NCI-H2081 (cell line): ENCODE data around the gene KCNN4.
"Not testable (repeated sequence)": the region's sequence is repeated elsewhere in the genome, so short reads cannot be mapped to it uniquely, and the experiment has no call there.

Experiments
- DNase-seq, 2 experiments: peaks; one replicate each; lab custom pipeline; 2025; lab: John Stamatoyannopoulos, UW

Gene KCNN4

DNA sequence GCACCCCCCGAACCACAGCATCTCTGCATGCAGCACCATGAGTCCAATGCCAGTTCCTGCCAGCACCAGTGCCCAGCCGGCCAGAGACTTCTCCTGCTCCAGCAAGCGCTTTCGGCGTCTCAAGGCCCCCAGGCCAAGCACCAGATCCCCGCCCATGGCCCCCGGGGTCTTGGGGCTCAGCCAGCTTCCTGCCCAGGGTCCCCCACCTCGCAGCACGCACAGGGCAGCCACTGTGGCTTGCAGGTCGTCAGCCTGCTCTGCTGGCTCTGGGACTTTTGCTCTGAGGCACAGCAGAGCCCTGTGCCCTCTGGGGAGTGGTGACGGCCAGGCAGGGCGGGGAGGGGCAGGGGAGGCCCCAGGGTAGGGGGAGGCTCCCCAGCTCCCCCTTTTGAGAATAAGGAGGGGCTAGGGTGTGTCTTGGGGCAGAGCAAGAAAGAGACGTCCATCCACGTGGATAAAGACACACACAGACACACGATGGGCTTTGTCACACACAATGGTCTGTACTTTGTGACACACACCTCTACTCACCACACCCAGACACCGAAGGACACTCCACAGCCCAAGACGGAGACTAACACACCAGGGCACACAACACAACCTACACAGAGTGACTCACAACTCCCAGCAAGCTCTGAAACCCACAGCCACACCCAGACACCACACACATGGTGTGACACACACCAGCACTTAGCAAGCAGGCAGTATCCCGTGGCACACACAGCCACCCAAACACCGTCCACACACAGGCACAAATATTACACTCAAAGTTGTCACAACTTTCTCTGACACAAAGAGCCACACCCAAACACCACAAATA lies at the start of gene KCNN4:
Gene KCNN4 (minus strand): TSS at position 268 of the 820 bp plus-strand sequence. CDS start 112 bp downstream, at position 156.
- no peak for DNase-seq

DNA sequence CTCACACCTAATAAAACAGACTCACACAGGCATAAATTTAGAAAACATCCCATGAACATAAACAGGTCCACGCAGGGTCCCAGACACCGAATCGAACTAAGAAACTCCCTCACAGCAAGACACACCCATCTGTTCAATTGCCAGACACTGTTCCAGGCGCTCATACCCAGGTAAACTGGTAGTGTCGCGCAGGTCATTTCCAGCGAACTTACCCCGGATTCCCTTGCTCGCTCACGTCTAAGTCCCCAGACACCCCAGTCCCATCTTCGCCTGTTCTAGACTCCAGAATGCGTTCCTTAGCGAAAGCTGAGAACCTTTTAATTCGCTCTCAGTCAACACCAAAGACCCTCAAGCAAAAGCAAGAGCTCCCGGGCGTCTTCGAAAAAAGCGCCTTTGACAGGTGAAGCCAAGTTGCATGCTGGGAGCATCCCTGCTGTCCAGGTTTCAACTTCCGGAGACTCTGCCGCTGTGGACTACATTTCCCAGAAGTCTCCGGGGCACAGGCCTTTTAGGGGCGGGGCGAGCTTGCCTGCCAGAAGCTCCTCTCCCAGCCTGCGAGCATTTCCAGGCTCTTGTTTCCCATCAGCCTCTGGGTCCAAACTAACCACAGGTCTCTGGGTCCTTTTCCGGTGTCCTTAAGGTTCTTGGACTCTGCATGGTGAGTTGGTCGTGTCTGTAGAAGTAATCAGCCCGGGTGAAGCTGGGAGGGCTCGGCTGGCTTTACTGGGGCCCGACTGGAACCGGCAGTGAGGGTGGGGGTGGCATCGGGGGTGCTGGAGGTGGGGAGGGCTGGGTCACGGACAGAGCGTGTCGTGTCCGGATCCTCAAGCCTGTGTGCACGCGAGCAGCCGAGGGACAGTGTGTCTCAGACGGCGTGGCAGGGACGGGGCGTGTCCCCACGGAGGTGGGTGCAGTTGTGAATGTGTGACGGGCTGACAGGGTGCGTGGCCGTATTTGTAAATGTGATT lies 46.3 kb upstream of the KCNN4 start, which contains the start of gene ZNF283:
Gene ZNF283 (plus strand): TSS at position 535 of the 968 bp plus-strand sequence. CDS start 6,184 bp downstream, outside the sequence.
- peak; percentile 86 to 93 for DNase-seq

DNA sequence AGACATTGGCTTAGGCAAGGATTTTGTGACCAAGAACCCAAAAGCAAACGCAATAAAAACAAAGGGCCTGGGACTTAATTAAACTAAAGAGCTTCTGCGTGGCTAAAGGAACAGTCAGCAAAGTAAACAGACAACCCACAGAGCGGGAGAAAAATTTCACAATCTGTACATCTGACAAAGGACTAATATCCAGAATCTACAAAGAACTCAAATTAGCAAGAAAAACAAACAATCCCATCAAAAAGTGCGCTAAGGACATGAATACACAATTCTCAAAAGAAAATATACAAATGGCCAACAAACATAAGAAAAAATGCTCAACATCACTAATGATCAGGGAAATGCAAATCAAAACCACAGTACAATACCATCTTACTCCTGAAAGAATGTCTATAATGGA lies 43.8 kb upstream of the KCNN4 start:
- not testable (repeated sequence) for DNase-seq

DNA sequence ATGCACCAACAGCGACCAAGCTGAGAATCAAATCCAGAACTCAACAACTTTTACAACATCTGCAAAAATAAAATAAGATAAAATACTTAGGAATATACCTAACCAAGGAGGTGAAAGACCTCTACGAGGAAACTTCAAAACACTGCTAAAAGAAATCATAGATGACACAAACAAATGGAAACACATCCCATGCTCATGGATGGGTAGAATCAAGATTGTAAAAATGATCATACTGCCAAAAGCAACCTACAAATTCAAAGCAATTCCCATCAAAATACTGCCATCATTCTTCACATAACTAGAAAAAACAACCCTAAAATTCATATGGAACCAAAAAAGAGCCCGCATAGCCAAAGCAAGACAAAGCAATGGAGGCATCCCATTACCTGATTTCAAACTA lies 43.1 kb upstream of the KCNN4 start:
- not testable (repeated sequence) for DNase-seq

DNA sequence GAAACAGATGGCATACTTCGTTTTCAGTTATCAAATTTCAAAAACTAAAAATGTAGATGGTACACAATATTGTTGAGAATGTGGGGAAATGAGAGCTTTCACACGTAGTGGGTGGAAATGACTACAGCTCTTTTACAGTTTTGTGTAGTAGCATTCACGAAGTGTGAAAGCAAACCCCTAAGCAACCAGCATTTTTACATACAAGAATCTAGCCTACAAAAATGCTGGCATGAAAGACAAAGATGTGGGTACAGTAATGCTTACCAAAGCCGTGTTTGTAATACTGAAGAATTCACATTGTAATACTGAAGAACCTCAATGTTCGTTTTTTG lies 40.1 kb upstream of the KCNN4 start:
- no peak for DNase-seq

DNA sequence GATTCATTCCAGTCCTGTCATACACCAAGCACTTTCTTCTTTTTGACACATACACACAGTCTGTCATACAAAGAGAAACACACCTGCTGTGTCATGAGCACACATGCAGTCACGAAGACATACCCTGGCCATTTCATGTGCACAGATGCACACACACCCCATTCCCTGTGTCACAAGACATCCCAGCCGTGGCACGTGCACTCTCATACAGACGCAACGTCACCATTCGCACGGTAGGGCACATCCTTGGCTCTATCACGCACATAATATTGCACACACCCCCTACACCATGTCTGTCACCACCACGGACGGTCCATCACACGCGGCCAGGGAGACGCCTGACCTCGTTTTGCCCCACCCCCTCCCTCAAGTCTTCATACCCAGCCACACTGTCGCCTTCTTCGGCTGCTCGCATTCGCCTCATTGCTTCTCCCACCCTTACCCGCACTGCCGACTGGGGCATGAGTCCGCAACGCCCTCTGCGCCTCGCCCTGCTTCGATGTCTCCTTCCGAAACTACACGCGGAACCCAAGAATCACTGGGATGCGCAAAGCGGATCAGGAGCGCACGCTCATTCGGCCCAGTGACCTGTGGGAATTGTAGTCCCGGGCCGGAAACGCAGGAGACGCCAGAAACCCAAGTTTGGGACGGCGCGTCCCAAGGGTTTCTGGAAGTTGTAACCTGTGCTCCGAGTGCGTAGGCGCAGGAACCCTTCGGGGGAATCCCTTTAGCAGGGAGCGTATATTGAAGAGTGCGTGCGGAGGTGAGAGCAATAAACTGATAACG lies 39.5 kb upstream of the KCNN4 start:
- DNase-seq: no peak

DNA sequence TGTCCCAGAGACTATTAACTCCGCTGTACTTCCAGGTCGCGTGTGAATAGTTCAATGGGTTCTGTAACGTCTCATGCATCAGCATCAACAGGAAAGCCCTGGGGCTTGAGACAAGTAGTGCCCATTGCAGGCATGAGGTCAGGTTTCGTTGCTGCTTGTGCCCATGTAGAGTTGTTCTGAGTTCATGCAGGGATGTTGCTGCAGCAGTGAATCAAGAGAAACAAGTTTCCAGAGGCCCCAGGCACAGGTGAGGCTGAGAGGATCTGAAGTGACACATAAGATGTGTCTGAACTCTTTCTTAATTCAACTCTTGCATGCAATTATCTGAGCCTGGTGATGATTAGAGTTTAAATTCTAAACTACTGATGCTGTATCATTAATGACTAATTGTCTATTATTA lies 37.7 kb upstream of the KCNN4 start:
- no peak for DNase-seq

DNA sequence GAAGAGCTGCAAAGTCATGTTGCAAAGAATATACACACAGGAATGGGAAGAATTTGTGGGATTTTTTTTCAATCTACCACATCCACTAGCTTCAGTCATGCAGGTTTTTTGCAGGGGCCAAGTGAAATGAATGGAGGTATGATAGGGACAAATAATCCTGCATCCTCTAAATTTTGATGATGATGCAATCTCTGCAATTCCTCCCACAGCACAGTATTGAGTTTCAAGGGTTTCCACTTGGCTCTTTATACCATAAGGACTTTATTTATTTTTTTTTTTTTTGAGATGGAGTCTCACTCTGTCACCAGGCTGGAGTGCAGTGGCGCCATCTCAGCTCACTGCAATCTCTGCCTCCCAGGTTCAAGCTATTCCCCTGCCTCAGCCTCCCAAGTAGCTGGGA lies 36.7 kb upstream of the KCNN4 start:
- not testable (repeated sequence) for DNase-seq

DNA sequence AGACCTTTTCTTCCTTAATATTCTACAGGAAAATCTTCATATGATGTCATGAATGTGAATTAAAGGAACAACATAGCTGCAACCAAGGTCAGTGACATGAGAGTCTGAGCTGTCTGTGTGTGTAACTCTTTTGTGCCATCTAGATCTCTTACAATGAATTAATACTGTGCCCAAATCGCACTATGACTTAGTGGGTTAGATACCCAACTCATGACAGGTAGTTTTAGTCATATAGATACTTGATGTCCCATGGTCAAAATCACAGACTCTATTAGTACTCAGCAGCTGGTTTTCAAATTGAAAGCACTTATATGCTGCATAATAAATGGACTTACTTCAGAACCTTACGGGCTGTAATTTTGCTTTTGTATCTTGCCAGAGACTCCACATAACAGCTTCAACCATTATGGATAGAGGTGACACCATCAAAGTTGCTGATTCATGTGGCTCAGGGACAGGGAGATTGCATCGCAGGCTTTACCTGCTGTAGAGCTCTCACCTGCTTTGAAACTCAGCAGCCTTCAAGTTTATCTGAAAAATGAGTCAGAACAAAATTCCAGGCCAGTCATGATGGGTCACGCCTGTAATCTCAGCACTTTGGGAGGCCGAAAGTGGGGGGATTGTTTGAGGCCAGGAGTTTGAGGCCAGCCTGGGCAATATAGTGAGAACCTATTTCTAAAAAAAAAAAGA lies 34.0 kb upstream of the KCNN4 start:
- DNase-seq: no peak

DNA sequence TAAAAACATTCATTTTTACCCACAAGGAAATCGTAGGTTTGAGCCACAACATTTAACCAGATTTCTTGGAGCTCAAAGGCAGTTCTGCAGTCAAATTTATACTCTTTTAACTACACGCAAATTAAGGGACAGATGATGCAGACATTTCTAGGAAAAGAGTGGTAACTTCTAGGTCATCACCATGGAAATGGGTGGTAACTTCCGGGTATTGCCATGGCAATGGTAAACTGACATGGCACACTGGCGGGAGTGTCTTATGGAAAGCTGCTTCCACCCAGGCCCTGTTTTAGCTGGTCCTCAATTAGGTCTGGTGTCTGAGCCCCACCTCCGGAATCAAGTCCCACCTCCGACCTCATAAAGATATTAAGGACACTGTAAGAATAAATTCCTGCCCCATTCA lies 31.9 kb upstream of the KCNN4 start:
- no peak for DNase-seq

DNA sequence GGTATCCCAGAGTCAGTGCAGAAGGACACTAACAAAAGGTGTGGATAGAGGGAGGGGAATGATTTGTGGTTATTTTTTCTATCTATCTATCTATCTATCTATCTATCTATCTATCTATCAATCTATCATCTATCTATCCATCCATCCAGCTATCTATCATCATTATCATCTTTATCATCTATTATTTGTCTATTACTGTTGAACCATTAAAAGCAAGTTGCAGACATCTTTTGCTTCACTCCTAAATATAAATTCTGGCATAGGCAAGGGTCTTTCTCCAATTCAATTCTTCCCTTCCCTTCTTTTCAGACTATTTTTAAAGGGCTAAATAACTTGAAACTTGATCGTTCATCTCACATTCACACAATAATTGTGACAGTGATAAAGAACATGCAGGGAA lies 31.5 kb upstream of the KCNN4 start:
- no peak for DNase-seq

DNA sequence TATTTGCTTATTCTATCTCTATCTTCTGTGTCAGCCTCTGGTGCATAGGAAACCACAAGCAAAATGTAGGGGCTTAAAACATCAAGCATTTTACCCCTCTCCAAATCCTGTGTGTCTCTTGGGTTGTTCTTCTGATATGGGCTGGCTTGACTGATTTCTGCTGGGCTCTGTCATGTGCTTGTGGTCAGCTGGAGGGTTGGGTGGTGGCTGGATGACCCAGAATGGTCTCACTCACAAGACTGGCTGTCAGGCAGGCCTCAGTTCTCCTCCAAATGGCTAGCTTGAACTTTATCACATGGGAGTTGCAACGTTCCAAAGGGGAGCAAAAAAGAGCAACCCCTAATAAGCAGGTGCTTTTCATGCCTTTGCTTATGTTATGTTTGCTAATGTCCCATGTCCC lies 31.1 kb upstream of the KCNN4 start:
- no peak for DNase-seq

DNA sequence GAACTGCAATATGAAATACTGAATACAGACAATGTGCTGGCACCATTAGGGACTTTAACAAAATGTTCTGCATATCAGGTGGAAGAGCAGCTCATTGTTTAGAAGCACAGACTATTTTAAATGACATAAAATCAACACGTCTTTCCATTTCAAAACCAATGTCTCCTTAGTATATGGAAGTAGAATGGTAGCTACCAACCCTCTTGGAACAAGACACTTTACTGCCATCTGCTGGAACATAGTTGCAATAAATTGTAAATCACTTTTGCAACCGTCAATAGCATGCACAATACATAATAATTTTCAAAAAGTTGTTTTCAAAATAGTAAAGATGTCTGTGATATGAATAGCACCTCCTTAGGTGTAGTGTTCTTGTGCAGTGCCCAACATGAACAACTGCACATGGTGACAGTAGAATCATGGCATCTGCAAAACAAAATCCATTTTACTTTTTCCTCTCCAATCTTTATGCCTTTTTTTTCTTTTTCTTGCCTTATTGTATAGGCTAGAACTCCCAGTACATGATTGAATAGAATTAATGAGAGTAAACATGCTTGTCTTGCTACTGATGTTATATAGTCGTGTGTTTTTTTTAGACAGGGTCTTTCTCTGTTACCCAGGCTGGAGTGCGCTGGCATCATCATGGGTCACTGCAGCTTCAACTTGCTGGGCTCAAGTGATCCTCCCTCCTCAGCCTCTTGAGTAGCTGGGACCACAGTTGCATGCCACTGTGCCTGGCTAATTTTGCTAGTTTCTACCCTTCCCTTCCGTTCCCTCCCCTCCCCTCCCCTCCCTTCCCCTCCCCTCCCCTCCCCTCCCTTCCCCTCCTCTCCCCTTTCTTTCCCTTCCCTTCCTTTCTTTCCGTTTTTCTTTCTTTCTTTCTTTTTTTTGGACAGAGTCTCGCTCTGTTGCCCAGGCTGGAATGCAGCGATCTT lies 29.3 kb upstream of the KCNN4 start:
- DNase-seq: peak; percentile 51 to 69

DNA sequence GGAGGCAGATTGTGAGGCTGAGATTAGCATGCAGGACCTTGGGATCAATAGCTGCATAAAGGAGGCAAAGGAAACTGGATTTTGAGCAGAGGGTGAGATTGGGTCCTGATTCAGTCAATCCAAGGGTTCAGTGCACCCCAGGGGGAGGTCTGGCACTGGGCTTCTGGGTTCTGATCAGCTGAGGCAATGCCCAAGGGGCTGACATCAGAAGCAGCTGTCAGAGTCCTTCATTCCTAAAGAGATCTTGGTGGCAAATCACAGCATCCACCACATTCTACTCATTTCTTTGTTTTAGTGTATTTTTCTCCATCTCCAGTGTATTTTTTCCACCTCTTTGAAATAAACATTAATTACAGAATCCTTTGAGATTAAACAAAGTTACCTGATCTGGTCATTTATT lies 26.9 kb upstream of the KCNN4 start:
- DNase-seq: no peak

DNA sequence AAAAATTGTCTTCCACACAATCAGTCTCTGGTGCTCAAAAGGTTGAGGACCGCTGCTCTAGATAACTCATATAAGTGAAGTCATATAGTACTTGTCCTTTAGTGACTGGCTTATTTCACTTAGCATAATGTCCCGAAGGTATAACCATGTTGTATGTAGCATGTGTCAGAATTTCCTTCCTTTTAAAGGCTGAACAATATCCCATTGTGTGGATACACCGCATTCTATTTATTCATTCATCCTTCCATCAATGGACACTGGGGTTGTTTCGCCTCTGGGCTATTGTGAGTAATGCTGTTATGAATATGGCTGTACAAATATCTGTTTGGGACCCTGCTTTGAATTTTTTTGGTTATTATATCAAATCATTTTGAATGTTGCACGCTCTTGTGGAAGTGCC lies 26.1 kb upstream of the KCNN4 start:
- DNase-seq: no peak

DNA sequence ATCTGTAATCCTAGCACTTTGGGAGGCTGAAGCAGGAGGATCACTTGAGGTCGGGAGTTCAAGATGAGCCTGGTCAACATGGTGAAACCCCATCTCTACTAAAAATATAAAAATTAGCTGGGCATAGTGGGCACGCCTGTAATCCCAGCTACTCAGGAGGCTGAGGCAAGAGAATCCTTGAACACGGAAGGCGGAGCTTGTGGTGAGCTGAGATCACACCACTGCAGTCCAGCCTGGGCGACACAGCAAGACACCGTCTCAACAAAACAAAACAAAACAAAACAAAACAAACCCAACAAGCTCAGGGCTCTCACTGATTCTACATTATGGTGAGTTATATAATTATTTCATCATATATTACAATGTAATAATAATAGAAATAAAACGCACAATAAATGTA lies 25.6 kb upstream of the KCNN4 start:
- DNase-seq: not testable (repeated sequence)

DNA sequence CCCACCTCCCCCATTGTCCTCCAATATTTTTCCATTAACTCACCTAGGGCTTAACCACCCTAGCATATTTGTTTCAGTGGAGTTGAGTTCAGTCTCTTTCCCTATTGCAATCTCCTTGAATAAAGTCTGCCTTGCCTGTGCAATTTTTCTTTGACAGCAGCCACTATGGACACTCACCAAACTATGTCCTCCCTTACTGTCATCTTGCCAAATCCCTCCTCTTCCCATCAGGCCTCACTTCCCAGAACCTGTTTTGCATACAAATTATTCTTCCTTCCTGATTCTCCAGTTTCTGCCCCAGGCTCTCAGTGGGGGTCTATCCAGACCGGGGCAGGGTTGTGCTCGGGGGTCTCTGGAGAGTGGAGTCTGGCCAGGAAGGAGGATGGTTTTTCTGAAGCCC lies 23.7 kb upstream of the KCNN4 start:
- no peak for DNase-seq

DNA sequence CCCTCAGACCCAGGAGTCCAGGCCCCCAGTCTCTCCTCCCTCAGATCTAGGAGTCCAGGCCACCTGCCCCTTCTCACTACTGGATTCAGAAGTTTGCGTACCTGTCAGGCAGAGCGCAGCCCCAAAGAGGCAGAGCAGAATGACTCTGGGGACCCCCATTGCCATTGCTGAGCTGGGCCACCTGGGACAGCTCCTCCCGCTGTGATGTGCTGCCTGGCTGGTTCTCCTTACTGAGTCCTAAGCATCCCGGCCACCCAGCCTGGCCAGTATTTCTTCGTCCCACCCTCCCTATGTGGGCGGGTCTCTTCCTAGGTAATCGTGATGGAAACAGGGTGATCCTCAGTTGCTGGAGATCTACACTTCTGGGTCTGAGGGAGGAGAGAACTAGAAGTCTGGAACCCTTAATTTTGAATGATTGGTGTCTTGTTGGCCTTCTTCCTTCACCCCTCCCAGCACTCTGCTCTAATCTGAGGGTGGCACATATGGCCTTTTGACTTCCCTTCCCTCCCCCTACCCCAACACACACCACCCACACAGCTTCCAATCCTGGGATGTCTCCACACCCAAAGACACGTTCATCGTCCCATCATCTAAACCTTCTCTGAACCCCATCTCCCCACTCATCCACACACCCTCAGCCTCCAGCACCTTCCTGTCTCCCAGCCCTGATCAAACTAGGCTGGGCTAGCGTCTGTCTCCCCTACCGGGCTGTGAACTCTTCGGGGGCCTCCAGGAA lies 21.6 kb upstream of the KCNN4 start, which contains the start of gene LYPD5:
Gene LYPD5 (minus strand): TSS at position 232 of the 736 bp plus-strand sequence. CDS start 67 bp downstream, at position 165.
- DNase-seq: no peak

DNA sequence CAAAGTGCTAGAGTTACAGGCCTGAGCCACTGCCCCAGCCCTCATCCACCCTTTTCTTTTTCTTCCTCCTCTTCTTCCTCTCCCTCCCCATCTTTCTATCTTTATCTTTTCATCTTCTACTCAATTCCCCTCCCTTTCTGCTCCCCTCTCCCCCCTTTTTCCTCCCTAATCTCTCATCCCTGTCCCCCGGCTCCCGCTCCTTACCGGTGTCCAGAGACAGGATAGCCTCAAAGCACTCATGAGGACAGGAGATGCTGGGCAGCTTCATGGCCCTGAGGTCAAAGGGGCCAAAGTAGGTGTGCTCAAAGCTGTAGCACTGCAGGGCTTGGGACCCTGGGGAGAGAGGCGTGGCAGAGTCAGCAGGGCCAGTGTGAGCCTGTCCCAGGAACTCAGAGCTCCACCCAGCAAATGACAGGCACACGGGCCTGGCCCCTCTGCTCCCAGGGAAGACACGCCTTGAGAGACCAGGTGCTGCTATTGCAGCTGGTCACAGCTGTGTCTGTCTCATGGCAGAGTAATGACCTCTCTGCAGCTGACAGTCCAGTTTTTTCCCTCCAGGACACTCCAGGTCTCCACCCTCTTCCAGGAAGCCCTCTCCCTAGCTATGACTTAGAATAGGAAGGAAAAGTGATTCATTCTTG lies 18.8 kb upstream of the KCNN4 start:
- DNase-seq: no peak
